Measurements from ENCODE around the gene PTPN6. TPM values are rescaled to one million over a fixed set of nuclear protein-coding genes. Genes with fewer than 3 reads are reported as not detected.
A peak's percentile ranks its signal among the peaks of the same experiment; 100 is the strongest.

PTPN6 gene
- total RNA-seq, 1 experiment from 2014 or later: 19.8 TPM

DNA sequence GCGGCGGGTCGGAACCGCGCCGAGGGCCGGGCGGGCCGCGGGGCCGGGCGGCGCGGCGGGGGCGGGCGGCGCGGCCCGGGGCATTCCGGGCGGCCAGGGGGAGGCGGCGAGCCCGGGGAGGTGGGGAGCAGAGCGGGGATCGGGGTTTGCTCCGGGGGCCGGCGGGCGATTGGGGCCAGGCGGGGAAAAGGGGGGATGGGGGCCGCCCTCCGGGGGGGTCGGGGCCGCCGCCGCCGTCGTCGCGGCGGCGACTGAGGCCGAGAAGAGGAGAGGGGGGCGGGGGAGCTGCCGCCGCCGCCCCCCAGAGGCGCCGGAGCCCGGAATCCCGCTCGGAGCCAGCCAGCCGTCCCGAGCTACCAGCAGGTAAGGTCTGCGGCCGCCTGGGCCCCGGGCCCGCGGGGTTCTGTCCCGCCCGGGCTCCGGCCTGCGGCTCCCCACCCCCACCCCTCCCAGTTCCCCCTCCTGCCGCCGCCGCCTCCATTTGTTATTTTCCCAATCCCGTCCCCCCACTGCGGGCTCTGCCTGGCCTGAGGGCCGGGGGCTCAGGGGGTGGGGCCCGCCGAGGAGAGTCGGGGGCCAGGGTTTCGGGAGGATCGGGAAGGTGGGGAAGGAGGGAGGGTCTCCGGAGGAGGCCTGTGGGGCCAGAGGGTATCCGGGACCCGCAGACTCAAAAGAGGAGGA, 23.0 kb upstream of the PTPN6 start:
- Histone ChIP-seq H3K9me3 (ENCODE audit: control insufficient read depth, low read depth, low read length) (no peaks in the 10 kb centered on the region), H2AK5ac (ENCODE audit: insufficient read length, low read length) (no peak overlapping the region), H3K4me2 (ENCODE audit: insufficient read depth, insufficient read length, low read length) (peak overlapping the region; percentile 74), H3K56ac (ENCODE audit: insufficient read length, low read depth, low read length) (no peak overlapping the region), H2BK5ac (ENCODE audit: insufficient read length, low read length) (no peak overlapping the region), H4K8ac (replicated peaks; ENCODE audit: insufficient read length, low read depth, low read length) (no peak overlapping the region), H3K27ac (ENCODE audit: insufficient read length, low read depth, low read length) (no peak overlapping the region), H3K23me2 (ENCODE audit: insufficient read length, low read depth, low read length, poor library complexity, severe bottlenecking) (peaks cover 30% of the 10 kb centered on the region), H4K91ac (ENCODE audit: insufficient read length, low read depth, low read length) (no peak overlapping the region), H2AFZ (ENCODE audit: low read length) (no peak overlapping the region), H3K79me2 (ENCODE audit: insufficient read depth, low read length) (peaks cover 24% of the 10 kb centered on the region; the same call in 1 of the 2 replicates), H2BK15ac (ENCODE audit: low read depth, low read length) (no peak overlapping the region), H3T11ph (ENCODE audit: low read length) (no peak overlapping the region), H3K23ac (ENCODE audit: insufficient read length, low read depth, low read length) (no peak overlapping the region), H2BK12ac (ENCODE audit: insufficient read length, low read depth, low read length) (no peak overlapping the region), H2BK120ac (ENCODE audit: low read depth, low read length, poor library complexity, severe bottlenecking) (no peak overlapping the region), H3K9ac (ENCODE audit: extremely low read depth, insufficient read length, low read length) (peak overlapping the region; percentile 60), H3K14ac (ENCODE audit: insufficient read depth, low read length) (peak overlapping the region; percentile 11), H4K20me1 (ENCODE audit: control insufficient read depth, insufficient read depth, insufficient read length) (no peaks in the 10 kb centered on the region), H2BK20ac (ENCODE audit: low read depth, low read length, poor library complexity, severe bottlenecking) (no peak overlapping the region), H3K79me1 (ENCODE audit: insufficient read depth, low read depth, low read length, poor library complexity, severe bottlenecking) (no peaks in the 10 kb centered on the region), H3K4me1 (ENCODE audit: insufficient read depth, low read length) (peaks cover 3% of the 10 kb centered on the region; the same call in 1 of the 2 replicates), H3K4ac (ENCODE audit: low read depth, low read length) (no peak overlapping the region), H4K5ac (ENCODE audit: insufficient read length, low read depth, low read length) (no peak overlapping the region), H3K18ac (ENCODE audit: insufficient read length, low read depth, low read length) (no peak overlapping the region), H3K27me3 (ENCODE audit: insufficient read depth, low read length) (no peaks in the 10 kb centered on the region)
- Mint-ChIP-seq H3K27me3 (ENCODE audit: low read depth) (peaks cover 1% of the 10 kb centered on the region; the same call in 1 of the 2 replicates), H3K36me3 (ENCODE audit: insufficient read depth in 1 of 3, low read depth in 3 of 3) (peaks cover 9 to 40% (median 18%) of the 10 kb centered on the region in 3 experiments; a peak in 6 of 7 replicates), H3K4me1 (peaks cover 61 to 65% of the 10 kb centered on the region in 2 experiments), H3K4me3 (peak overlapping the region; percentile 96 to 98), H3K9me3 (peaks cover 0 to 2% of the 10 kb centered on the region in 2 experiments; a peak in 1 of 5 replicates), H3K27ac (peak overlapping the region; percentile 76 to 97 (median 93); a peak in 6 of 7 replicates)
- no peak for DNase-seq
- no peak for TF ChIP-seq CTCF (conservative IDR thresholded peaks at IDR 0.05)
- WGBS (ENCODE audit: extremely low coverage, insufficient read length, low lambda C conversion rate): no CpG with 5 or more reads among the region's 79 CpGs

Measured in H9 (cell line).